ENCODE results near the gene NME7.

GRCh38 chr1:169106095-169106920 lies 261.3 kb downstream of the NME7 start, which contains the start of gene ATP1B1:
- TF ChIP-seq CTCF (IDR thresholded peaks at IDR 0.05; ENCODE audit: low read length) (no peak), EZH2 (IDR thresholded peaks at IDR 0.05; ENCODE audit: borderline replicate concordance, low read length) (no peak)

Measured in OCI-LY1 (cell line).